AG09309 (cell line): ENCODE measurements around the gene PKDCC.

Experiments used
- DNase-seq: peaks from one replicate; pipeline ENCODE4 v3.0.0-alpha.2; 2010; ENCODE audit warnings: low read depth
- H3K4me3 ChIP-seq: 2 replicates; pipeline ENCODE4 v1.5.1; 2011; ENCODE audit warnings: mild to moderate bottlenecking, low read depth, low read length, moderate library complexity; ENCODE audit not compliant: control insufficient read depth
- TF ChIP-seq, protein P1 (sequence below): IDR thresholded peaks from 2 replicates; pipeline ENCODE4 v1.5.1; 2011; ENCODE audit warnings: mild to moderate bottlenecking, low read depth, low read length, inconsistent platforms; ENCODE audit not compliant: insufficient read depth, control insufficient read depth; ENCODE audit errors: missing control alignments

PKDCC gene

DNA sequence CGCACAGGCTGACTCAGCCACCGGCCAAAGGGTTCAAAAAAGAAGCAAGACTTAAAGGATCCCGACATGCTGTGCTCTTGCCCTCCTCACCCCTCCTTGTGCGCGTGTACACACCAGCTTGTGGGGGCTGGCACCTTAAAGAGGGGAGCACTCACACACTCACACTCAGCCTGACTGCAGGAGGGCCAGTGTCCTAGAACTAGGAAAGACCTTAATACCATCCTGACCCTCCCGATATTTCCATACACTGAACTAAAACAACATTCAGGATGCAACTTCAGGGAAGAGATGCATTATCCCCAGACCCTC lies 5.6 kb downstream of the PKDCC start:
- no peak overlapping the region for H3K4me3 ChIP-seq
- TF ChIP-seq, protein P1, sequence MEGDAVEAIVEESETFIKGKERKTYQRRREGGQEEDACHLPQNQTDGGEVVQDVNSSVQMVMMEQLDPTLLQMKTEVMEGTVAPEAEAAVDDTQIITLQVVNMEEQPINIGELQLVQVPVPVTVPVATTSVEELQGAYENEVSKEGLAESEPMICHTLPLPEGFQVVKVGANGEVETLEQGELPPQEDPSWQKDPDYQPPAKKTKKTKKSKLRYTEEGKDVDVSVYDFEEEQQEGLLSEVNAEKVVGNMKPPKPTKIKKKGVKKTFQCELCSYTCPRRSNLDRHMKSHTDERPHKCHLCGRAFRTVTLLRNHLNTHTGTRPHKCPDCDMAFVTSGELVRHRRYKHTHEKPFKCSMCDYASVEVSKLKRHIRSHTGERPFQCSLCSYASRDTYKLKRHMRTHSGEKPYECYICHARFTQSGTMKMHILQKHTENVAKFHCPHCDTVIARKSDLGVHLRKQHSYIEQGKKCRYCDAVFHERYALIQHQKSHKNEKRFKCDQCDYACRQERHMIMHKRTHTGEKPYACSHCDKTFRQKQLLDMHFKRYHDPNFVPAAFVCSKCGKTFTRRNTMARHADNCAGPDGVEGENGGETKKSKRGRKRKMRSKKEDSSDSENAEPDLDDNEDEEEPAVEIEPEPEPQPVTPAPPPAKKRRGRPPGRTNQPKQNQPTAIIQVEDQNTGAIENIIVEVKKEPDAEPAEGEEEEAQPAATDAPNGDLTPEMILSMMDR = no peak
- DNase-seq = no peak

DNA sequence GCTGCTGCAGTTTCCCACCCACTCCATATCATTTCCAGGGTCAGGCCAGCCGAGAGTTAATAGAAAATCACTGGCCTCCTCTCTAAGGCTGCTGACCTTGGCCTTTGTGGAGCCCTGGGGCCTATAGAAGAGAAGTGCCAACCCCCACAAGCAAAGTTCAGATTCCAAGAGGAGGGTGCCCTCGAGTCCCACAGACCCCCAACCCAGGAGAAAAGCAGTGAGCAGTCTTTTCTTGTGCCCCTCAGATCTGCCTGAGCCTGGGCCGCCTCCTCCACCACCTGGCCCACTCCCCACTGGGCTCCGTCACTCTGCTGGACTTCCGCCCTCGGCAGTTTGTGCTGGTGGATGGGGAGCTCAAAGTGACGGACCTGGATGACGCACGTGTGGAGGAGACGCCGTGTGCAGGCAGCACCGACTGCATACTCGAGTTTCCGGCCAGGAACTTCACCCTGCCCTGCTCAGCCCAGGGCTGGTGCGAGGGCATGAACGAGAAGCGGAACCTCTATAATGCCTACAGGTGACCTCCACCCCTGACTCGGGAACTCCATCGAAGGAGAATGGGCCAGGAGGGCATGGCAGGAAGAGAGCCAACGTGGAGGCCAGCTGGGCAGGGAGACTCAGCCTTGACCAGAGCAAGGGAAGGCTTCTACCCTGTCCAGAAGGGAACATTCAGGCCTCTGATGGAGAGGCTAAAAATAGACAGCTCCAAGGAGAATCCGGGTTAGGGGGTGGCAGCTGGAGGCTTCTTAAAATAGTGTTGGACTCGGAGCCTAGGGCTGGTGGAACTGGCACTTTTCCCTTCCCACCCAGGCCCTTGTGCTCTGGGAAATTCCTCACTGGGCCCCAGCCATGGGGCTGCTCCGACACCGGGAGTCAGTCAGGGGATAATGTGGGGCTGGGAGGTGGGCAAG lies 6.2 kb downstream of the PKDCC start:
- no peak for DNase-seq
- H3K4me3 ChIP-seq = no peak overlapping the region
- TF ChIP-seq, protein P1 = no peak

DNA sequence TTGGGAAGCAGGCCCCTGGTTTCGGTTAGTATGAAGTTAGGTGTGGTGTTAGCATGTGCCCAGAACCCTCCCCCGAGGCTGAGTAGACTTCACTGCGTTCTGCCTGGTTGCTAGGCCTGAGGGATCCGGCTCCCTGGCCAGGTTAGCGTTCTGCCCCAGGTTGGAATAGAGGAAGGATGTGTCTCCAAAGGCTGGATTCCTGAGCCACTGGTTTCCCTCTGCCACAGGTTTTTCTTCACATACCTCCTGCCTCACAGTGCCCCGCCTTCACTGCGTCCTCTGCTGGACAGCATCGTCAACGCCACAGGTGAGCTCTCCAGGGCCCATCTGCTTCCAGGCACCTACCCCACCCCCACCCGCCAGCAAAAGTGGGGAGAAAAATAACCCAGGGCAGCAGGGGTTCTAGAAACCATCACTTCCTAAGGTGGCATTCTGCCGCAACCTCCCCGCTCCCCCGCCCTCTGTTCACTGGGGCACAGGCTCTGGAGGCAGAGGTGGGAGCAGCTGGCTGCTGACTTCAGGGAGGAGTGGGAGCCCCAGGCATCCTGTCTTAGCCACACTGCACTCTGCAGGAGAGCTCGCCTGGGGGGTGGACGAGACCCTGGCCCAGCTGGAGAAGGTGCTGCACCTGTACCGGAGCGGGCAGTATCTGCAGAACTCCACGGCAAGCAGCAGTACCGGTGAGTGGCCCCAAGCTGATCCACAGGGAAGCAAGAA lies 7.1 kb downstream of the PKDCC start:
- H3K4me3 ChIP-seq = no peak overlapping the region
- DNase-seq = no peak
- TF ChIP-seq, protein P1 = no peak

DNA sequence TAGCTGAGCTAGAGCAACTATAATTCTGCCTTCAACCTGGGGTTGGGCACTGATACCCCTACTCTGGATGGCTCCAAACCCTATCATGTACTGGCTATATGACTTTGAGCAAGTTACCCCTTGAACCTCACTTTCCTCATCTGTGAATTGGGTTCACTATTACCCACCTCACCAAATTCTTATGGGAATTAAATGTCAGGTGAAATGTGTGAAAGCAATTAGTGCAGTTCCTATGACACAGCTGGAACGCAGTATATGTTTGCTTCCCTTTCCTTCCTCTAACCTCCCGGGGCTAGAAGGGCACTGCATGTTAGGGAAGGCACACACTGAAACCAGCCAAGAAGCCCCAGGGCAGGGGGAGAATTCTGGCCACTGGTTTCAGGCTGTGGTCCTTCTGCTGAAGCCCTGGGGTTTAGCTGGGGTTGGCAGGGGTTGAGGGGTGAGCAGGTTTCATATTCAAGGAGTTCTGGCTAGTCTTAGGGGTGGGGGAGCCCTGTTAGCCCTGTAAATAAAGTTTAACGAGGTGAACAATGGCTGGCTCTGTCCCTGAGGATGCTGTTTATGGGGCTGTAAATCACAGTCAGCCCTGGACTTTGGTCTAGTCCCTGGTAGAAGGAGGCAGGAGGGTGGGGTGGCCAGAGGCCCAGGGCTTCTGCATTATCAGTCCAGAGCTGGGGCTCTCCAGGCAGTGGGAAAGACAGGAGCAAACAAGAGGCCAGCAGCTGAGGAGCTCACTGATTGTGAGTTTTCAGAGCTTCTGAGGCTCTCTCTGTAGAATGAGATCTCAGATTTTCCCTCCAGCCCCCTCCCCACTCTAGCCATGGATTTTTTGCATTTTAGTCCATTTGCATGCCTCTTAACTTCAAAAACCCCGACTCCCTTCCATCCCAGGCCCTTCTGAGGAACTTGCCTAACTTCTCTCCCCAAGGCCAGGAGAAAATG lies 8.0 kb downstream of the PKDCC start:
- no peak overlapping the region for H3K4me3 ChIP-seq
- no peak for DNase-seq
- TF ChIP-seq, protein P1 = no peak

DNA sequence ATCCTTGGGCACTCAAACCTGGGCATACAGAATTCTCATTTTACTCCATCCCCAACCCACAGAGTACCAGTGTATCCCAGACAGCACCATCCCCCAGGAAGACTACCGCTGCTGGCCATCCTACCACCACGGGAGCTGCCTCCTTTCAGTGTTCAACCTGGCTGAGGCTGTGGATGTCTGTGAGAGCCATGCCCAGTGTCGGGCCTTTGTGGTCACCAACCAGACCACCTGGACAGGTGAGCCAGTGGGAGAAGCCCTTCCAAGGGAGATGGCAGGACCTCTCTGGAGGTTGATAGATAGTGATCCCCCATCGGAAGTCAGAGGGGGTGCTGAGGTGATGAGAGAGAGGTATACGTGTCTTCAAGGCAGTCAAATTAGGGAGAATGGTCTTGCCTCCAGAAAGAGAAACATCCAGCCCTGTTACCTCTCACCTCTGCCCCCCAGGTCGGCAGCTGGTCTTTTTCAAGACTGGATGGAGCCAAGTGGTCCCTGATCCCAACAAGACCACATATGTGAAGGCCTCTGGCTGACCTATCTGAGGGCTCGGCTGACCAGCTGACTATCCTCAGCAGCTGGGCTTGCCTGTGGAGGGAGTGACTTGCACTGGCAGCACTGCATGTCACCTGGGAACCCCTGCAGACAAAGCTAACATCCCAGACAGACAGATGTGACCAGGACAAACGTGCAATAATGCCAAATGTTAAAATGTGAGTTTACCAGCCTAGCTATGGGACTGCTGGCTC lies 9.5 kb downstream of the PKDCC start:
- TF ChIP-seq, protein P1 = no peak
- DNase-seq = no peak
- no peak overlapping the region for H3K4me3 ChIP-seq
